Body of pancreas (tissue), 4 donors: ENCODE data around the gene IRF6.

Experiments used
- CTCF ChIP-seq, 7 experiments: fragments of 450-650 bp in 4 of 7; fragments of 200-600 bp in 3 of 7; sonication (generic) in 3 of 7; IDR thresholded peaks; one replicate each; pipeline ENCODE4 v1.5.1; 2016 to 2019; ENCODE audit warnings: antibody characterized with exemption in 7 of 7
- POLR2A ChIP-seq, 3 donors: fragments of 450-650 bp; IDR thresholded peaks; one replicate each; pipeline ENCODE4 v1.6.1; 2016; ENCODE audit warnings: antibody characterized with exemption in 3 of 3, mild to moderate bottlenecking in 2 of 3

- TF ChIP-seq CTCF (IDR thresholded peaks at IDR 0.05) (no peak), POLR2A (IDR thresholded peaks at IDR 0.05) (no peak)
These were observed 38.9 kb upstream of the IRF6 start for GRCh38 chr1:209844695-209845407.
